GM19438 (cell line): ENCODE results near the gene MCTS1.
"Not testable (repeated sequence)": the region's sequence is repeated elsewhere in the genome, so short reads cannot be mapped to it uniquely, and the experiment has no call there.

Experiments
- ATAC-seq: cut with Tn5 transposase; IDR thresholded peaks from one replicate; pipeline ENCODE4 v1.9.1; 2021; ENCODE audit warnings: low read depth; ENCODE audit not compliant: unreplicated experiment

The MCTS1 gene

GRCh38 chrX:120603707-120604360, at the start of gene MCTS1:
TSS of gene MCTS1 (plus strand) at chrX:120604101. CDS start at chrX:120604237, 136 bp downstream.
- peak; percentile 88 for ATAC-seq

DNA sequence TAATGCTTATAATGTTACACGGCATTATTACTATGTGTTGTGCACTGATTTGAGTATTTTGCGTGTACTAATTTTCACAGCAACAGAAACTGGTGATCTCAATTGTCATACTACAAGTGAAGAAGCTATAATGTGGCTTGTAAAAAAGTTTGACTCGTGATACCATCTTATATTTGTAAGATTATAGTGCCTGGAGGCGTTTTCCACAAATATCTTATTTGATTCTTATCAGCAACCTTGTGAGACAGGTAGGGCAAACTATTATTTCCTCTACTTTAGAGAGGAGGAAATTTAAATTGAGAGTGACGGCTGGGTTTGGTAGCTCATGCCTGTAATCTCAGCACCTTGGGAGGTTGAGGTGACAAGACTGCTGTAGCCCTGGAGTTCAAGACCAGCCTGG, 47.6 kb upstream of the MCTS1 start:
- no peak for ATAC-seq

- ATAC-seq: no peak
Measured at GRCh38 chrX:120559804-120560203, 44.1 kb upstream of the MCTS1 start.

DNA sequence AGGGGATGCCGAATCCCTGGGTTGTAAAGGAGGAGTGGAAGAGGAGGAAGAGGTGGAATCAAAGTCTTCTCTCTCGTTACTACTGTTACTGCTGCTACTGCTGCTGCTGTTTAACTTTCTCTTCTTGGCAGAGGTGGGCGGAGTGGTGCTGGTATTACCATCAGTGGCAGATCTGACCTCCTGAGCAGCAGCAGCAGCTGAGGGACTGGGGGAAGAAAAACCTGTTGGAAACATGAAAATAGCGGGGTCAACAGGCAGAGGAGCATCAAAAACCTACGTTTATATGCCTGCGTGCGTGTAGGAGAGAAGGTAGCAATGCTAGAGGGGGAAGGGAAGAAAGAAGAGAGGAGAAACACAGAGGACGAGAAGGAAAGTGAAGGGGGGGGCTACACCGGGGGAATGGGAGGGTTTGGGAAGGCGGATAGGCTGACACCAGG, 43.5 kb upstream of the MCTS1 start:
- peak; percentile 30 for ATAC-seq

- peak; percentile 68 for ATAC-seq
Measured at GRCh38 chrX:120560842-120561633, 42.9 kb upstream of the MCTS1 start, which contains the start of gene CUL4B. TSS of gene CUL4B (minus strand) at chrX:120560962. CDS start at chrX:120560638, 324 bp downstream.

DNA sequence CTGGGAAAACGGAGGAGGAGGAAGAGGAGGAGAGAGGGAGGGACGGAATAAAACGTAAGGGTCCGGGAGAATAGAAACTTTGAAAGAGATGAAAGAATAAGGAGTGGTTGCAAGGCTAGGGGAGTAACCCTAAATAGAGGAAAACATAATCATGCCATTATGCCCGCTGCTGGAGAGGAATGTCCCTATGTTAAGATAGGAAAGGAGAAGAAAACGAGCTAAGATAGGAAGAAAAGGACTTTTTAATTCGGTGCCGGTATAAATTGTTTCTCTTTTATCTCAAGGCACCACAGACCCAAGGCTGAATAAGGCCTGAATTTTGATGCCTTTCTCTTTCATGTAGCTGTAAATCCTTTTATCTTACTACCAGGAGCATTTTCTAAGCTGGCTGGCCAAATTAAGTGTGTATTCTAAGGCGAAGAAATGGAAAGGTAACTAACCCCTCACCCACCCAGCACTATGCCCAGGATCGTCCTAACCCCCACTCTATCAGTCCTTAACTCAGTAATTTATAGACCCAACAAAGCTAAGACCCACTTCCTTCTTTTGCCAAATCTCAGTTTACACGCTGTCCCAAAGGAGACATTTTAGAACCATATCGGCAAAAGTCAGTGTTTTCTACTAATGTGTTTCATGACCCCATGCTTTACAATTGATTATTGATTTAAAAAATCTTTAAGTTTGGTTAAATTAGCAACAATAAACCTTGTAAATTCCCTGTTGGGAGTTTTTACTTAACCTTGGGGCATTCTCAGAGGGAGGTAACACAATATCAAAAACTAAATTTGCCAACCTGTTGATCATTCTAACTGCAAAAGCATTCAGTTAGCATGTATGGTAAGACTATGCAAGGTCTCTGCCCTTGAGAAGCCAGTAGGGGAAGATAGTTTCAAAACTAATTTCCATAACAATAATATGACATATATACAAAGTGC, 42.0 kb upstream of the MCTS1 start:
- ATAC-seq: no peak

GRCh38 chrX:120562569-120562926, 41.4 kb upstream of the MCTS1 start:
- ATAC-seq: no peak

- ATAC-seq: no peak
Measured at GRCh38 chrX:120564925-120565324, 39.0 kb upstream of the MCTS1 start.

DNA sequence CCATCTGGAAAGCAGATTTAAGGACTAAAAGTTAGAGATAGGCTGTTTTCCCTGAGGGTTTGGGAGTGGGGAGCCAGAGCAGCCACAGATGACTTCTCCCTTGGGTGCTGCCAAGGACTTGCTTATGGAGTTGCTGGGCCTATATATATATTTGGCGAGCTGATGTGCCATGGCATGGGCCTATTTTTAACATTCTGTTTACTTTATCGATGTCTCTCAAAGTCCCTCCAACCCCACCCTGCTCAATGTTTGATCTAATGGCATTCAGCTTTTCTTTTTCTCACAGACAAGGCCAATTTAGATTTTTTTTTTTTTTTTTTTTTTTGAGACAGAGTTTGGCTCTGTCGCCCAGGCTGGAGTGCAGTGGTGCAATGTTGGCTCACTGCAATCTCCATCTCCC, 37.1 kb upstream of the MCTS1 start:
- no peak for ATAC-seq

DNA sequence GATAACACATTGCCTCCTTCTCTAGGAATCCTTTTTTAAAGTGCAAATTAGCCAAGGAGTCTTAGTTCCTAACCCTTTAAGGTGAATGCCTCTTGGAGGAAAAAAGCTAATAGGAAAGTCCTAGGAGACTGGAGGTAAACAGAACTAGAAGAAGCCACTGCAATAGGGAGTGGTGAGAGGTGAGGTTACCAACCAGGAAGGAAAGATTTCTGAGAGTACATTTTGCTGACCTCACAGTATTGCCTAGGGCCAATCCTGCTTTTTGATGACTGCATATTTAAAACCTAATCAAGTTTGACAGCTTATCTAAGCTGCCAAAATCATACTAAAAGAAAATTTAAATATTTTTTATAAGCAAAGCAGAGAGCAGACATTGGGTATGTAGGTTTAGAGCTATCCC, 35.9 kb upstream of the MCTS1 start:
- no peak for ATAC-seq

GRCh38 chrX:120568609-120569008, 35.3 kb upstream of the MCTS1 start:
- ATAC-seq: no peak

- no peak for ATAC-seq
Measured at GRCh38 chrX:120570011-120570600, 33.8 kb upstream of the MCTS1 start.

DNA sequence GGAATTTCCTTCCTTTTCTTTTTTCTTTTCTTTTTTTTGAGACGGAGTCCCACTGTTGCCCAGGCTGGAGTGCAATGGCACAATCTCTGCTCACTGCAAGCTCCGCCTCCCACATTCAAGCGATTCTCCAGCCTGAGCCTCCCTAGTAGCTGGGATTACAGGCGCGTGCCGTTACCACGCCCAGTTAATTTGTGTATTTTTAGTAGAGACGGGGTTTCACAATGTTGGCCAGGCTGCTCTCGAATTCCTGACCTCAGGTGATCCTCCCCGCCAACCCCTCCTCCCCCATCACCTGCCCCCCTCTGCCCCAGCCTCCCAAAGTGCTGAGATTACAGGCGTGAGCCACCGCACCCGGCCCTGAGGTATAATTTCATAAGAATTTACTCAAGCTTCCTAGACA, 30.1 kb upstream of the MCTS1 start:
- ATAC-seq: not testable (repeated sequence)

DNA sequence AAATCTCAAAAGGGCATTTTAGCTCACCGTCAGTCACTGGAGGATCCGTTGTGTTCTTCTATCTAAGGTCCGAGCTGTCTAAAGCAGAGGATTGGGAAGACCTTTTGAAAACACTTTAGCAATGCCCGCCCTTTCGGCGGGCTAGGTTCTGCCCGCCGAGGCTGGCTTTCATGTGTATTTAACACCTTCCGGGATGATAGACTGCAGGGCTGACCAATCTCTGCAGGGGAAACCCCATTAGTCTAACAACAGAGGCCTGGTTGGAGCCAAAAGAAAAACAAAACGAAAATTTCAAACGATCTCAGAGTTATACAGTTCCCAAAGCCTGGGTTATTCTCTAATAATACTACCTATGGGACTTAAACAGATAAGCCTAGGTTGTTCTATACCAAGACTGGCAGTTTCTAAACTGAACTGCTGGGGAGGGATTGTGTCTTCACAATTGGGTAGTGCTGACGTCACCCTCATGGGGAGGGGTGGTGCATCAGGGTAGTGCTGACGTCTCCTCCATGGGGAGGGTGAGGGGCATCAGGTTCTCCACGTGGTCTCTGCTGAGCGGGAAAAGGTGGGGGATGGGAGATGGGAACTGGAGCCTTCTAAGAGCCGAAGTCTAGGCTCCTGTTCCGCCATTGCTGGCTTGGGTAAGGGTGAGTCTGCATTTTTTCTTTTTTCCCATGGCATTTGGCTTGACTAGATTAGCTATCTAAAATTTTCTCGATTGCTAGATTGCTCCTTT, 28.4 kb upstream of the MCTS1 start:
- ATAC-seq: no peak

DNA sequence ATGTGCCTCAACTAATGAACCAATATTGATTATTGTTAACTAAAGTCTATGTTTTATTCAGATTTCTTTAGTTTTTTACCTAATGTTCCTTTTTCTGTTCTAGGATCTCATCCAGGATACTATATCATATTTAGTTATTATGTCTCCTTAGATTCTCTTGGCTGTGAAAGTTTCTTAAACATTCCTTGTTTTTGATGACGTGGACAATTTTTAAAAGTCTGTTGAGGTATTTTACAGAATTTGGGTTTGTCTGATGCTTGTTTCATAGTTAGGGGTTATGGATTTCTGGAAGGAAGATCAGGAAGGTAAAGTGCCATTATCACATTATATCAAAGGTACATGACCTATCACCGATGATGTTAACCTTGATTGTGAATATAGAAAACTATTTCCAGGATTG, 18.2 kb upstream of the MCTS1 start:
- no peak for ATAC-seq

DNA sequence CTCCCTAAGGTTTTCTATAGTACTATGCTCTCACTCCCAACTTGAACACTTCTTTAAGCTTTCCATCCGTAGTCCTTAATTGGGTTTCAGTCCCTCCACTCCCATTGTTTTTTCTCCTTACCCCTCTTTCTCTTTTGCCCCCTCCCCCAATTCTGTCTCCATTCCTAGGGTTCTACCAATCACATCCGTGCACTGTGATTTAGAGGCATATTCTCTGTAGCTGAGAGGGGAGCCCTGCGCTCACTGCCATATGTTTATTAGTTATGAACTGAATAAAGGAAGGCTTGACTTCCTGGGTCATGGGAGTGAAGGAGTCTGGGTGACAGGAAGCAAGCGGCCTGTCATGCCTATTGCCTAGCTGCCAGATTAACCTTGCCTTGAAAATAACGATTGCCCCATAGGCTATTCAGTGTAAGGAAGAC, 471 bp downstream of the MCTS1 start:
- ATAC-seq: peak; percentile 50

GRCh38 chrX:120612086-120612485, 8.2 kb downstream of the MCTS1 start:
- no peak for ATAC-seq

DNA sequence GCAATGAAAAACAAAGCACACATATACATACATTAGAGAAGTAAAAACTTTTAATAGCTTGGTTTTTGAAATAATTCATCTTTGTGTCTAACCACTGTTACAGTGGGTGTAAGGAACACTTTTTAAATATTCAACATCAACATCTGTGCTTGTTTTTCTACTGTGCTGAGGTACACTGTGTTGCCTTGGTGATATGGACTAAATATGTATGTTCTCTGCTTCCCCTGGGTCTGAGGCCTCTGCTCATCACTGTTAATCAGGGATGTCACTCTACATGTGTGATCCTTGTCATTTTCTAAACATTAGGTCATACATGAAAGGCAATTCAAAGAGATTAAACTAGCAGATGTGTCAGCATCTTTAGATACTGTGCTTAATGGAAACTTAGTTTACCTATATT, 10.9 kb downstream of the MCTS1 start:
- ATAC-seq: no peak

DNA sequence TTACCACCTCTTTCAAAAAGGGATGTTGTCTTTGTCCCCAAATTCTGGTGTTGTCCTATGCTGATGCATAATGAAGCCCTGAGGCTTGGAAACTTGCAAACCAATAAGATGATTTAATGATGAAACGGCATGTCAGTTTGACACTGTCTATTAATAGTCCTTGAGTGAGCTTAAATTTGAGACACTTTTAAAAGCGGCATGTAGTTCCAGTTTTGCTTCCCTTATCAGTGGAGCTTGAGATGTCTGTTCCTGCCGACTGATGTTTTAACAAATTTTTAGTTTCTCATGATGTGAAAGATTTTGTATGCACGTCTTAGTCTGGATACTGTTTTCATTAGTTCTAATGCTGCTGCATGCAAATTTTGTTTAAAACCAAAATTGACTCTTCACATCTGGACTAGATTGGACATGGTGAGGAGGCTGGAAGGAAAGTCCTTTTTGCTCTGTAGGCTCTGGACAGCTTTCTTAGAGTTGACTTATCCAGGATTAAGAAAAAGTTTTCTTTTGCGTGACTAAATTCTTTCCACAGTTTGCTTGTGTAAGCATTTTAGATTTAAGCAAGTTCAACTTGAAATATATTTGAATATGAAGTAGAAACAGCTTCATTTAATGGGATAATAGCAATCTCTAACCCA, 14.2 kb downstream of the MCTS1 start:
- ATAC-seq: no peak
